C4-2B (cell line): ENCODE measurements around the gene SLC25A43.
"Not testable (repeated sequence)": the region's sequence is repeated elsewhere in the genome, so short reads cannot be mapped to it uniquely, and the experiment has no call there.

Source experiments
- H3K27ac ChIP-seq: fragments of 450-650 bp; 2 replicates; pipeline ENCODE4 v1.5.1; 2017
- CTCF ChIP-seq: fragments of 450-650 bp; conservative IDR thresholded peaks from 2 replicates; pipeline ENCODE4 v1.5.1; 2017; ENCODE audit warnings: mild to moderate bottlenecking
- ZFX ChIP-seq: fragments of 450-650 bp; IDR thresholded peaks from 2 replicates; pipeline ENCODE4 v1.6.1; 2017

The SLC25A43 gene

GRCh38 chrX:119398974-119399771, at the start of gene SLC25A43:
SLC25A43 (plus strand) TSS chrX:119399336; CDS start chrX:119399404, 68 bp downstream.
- TF ChIP-seq CTCF (no peak), ZFX (peak; percentile 60)

DNA sequence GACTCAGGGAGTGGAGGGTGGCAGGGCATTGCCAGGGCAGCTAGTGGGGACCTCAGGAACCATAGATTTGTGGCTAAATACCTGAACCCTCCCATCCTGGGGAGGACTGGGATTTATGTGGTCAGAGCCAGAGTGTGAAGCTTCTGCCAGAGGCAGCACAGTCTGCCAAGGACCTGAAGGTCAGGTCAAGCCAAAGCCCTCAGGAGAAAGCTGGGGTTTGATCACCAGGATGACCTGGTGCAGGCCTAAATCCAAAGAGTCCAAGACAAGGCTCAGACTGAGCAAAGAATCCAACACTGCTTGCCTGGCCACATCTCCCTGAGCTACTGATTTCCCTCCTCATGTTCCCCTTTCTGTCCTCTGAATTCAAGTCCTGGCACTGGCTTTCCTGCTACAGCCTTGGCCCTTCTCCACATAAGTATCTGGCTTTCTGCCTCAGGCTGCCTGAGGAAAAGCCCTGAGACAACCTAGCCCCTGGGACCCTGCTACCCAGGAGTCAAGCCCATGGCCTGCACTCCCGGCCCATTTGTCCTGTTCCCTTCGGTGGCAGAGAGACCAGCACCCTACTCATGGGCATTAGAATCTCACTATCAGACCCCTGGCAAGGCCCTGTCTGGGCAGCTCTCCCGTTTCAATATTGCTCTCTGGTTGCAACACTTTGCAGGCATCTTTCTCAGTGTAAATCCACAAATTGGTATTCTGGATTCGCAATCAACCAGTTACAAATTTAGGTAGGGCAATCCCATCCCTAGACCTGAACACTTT, 39.3 kb upstream of the SLC25A43 start:
- H3K27ac ChIP-seq = no peak overlapping the region
- TF ChIP-seq CTCF (no peak), ZFX (no peak)

More at GRCh38 chrX:119398974-119399771, at the start of gene SLC25A43:
- peak within 1 kb of the TSS; percentile 82 for H3K27ac ChIP-seq

DNA sequence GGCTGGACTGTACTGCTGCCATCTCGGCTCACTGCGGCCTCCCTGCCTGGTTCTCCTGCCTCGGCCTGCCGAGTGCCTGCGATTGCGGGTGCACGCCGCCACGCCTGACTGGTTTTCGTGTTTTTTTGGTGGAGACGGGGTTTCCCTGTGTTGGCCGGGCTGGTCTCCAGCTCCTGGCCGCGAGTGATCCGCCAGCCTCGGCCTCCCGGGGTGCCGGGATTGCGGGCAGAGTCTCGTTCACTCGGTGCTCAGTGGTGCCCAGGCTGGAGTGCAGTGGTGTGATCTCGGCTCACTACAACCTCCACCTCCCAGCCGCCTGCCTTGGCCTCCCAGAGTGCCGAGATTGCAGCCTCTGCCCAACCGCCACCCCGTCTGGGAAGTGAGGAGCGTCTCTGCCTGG, 37.7 kb upstream of the SLC25A43 start:
- not testable (repeated sequence) for H3K27ac ChIP-seq

DNA sequence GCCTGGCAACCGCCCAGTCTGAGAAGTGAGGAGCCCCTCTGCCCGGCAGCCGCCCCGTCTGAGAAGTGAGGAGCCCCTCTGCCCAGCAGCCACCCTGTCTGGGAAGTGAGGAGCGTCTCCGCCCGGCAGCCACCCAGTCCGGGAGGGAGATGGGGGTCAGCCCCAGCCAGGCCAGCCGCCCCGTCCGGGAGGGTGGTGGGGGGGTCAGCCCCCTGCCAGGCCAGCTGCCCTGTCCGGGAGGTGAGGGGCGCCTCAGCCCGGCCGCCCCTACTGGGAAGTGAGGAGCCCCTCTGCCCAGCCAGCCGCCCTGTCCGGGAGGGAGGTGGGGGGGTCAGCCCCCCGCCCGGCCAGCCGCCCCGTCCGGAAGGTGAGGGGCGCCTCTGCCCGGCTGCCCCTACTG, 37.1 kb upstream of the SLC25A43 start:
- not testable (repeated sequence) for H3K27ac ChIP-seq

DNA sequence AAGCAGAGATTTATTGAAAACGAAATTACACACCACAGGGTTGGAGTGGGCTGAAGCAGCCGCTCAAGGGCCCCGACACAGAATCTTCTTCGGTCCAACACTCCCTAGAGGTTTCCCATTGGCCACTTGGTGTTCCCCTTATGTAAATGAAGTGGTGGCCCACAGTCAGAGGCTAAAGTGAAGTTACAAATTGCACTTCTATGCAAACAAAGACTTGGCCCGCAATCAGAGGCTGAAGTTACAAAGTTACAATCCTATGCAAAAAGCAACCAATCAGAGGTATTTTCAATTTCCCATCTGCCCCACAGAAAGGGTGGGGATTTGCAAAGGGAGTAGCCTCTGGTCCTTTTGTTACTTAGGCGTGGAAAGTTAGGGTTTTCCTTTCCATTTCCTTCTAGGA, 35.7 kb upstream of the SLC25A43 start:
- no peak for TF ChIP-seq CTCF
- TF ChIP-seq ZFX = no peak
- no peak overlapping the region for H3K27ac ChIP-seq

GRCh38 chrX:119371861-119372260, 27.3 kb upstream of the SLC25A43 start:
- H3K27ac ChIP-seq = not testable (repeated sequence)

DNA sequence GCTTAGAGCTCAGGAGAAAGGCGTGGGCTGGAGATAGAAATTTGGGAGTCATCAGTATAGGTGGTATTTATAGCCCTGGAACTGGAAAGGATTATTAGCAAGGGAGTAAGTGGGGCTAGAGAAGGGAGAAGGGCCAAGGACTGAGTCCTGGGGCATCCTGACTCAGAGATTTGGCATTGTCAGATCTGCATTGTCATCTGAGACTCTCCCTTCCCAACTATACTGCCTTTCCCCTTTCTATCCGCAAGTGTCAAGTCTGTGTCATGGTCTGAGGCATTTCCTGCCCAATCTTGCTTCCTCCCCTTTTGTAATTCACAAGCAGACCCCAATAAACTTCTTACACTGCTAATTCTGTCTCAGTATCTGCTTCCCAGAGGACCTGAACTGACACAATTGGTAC, 24.4 kb upstream of the SLC25A43 start:
- TF ChIP-seq ZFX (no peak), CTCF (no peak)

GRCh38 chrX:119375561-119375960, 23.6 kb upstream of the SLC25A43 start:
- no peak overlapping the region for H3K27ac ChIP-seq
- TF ChIP-seq ZFX (no peak), CTCF (no peak)

More for the DNA sequence above, 24.4 kb upstream of the SLC25A43 start:
- H3K27ac ChIP-seq = no peak overlapping the region

DNA sequence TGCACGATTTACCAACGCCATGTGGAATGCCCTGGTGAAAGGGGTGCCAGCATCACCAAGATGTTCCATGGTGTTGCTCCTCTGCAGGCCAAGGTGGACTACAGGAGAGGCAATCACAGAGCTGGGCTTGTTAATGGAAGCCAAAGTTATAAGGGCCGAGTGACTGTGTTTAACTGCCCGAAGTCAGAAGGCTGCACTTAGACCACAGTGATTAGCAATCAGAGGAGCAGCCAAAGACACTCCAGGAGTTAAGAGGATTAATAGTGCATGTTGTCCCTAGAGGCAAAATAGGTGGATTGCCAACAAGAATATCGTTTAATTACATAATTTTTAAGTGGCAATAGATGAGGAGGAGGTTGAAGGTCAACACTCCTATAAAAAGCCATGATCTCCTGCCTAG, 22.8 kb upstream of the SLC25A43 start:
- TF ChIP-seq ZFX (no peak), CTCF (no peak)
- no peak overlapping the region for H3K27ac ChIP-seq
